GM10248 (cell line): ENCODE data around the gene GPR3.

Experiments used
- CTCF ChIA-PET: fragments of 300-600 bp; sonication (Branson Sonifier 250); formaldehyde crosslinking; extraction: SDS; loops from one replicate; lab custom pipeline; 2021; ENCODE audit warnings: antibody characterized with exemption; lab: Yijun Ruan, JAX
- POLR2A ChIA-PET: fragments of 350-650 bp; sonication (Branson Sonifier 250); formaldehyde crosslinking; extraction: SDS; loops from one replicate; lab custom pipeline; 2020; ENCODE audit warnings: antibody characterized with exemption; lab: Yijun Ruan, JAX
- DNase-seq: peaks from one replicate; pipeline ENCODE4 v3.0.0; 2012; ENCODE audit errors: extremely low spot score
- TF ChIP-seq, protein P1 (sequence below): IDR thresholded peaks from 2 replicates; pipeline ENCODE4 v1.5.1; 2012; ENCODE audit warnings: mild to moderate bottlenecking, low read depth; ENCODE audit errors: extremely low read depth, missing control alignments, control extremely low read depth

Gene GPR3

DNA sequence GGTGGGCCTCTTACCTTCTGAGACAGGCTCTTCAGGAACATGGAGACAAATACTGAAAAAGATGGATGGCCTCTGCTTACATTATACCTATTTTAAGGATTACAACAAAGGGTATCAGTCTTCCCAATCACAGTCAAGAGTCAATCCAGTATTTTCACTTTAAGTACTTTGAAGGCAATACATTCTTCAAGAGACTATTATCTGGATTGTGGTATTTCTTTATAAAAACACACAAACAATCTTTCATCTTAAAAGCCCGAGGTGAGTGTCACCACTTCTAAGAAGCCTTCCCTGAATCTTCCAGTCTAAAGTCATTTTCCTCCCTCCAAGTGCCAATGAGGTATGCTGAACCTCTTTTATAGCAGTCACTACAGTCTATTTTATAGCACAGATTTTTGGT, 52.2 kb downstream of the GPR3 start:
- TF ChIP-seq, protein P1, sequence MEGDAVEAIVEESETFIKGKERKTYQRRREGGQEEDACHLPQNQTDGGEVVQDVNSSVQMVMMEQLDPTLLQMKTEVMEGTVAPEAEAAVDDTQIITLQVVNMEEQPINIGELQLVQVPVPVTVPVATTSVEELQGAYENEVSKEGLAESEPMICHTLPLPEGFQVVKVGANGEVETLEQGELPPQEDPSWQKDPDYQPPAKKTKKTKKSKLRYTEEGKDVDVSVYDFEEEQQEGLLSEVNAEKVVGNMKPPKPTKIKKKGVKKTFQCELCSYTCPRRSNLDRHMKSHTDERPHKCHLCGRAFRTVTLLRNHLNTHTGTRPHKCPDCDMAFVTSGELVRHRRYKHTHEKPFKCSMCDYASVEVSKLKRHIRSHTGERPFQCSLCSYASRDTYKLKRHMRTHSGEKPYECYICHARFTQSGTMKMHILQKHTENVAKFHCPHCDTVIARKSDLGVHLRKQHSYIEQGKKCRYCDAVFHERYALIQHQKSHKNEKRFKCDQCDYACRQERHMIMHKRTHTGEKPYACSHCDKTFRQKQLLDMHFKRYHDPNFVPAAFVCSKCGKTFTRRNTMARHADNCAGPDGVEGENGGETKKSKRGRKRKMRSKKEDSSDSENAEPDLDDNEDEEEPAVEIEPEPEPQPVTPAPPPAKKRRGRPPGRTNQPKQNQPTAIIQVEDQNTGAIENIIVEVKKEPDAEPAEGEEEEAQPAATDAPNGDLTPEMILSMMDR, result no peak
- DNase-seq, result no peak
- ChIA-PET POLR2A (no interaction called here), CTCF (interaction anchor here (1.3 to 1.8 kb wide), 3 partner anchors 8 to 218 kb away, joined by 3 to 5 read pairs (median 3); no protein-coding TSS in a partner anchor)
